CD14-positive monocyte (primary cell): ENCODE measurements around the gene PPP1R1C. TPM values are rescaled to one million over a fixed set of nuclear protein-coding genes. Genes with fewer than 3 reads are reported as not detected.
A peak's percentile ranks its signal among the peaks of the same experiment; 100 is the strongest.

Source experiments
- DNase-seq, 3 donors: peaks; one replicate each; pipeline ENCODE4 v3.0.0-alpha.2; 2011 to 2022
- H2AFZ ChIP-seq: 2 replicates; pipeline ENCODE4 v1.6.0; 2012; ENCODE audit warnings: mild to moderate bottlenecking, low read depth, low read length, inconsistent platforms; ENCODE audit not compliant: insufficient read depth, poor library complexity, severe bottlenecking
- H3K27ac ChIP-seq, 2 donors: 1 replicate in 1 of 2; 2 replicates in 1 of 2; pipeline ENCODE4 v1.5.1; 2012 to 2013; ENCODE audit warnings: low read length in 2 of 2, control low read depth in 1 of 2, inconsistent platforms in 1 of 2, low read depth in 1 of 2, mild to moderate bottlenecking in 1 of 2
- H3K27me3 ChIP-seq, 2 donors: one replicate each; pipeline versions ENCODE4 v1.6.0 to v1.6.1; 2011 to 2013; ENCODE audit warnings: low read length in 2 of 2; ENCODE audit not compliant: control insufficient read depth in 2 of 2, insufficient read depth in 2 of 2
- H3K36me3 ChIP-seq, 2 donors: replicated peaks in 1 of 2; 1 replicate in 1 of 2; 2 replicates in 1 of 2; pipeline versions ENCODE4 v1.5.1 to v1.6.1; 2012 to 2013; ENCODE audit warnings: low read length in 2 of 2, control low read depth in 1 of 2, inconsistent platforms in 1 of 2, mild to moderate bottlenecking in 1 of 2; ENCODE audit not compliant: insufficient read depth in 2 of 2, control insufficient read depth in 1 of 2
- H3K4me1 ChIP-seq, 2 donors: 1 replicate in 1 of 2; 2 replicates in 1 of 2; pipeline versions ENCODE4 v1.5.1 to v1.6.1; 2012 to 2013; ENCODE audit warnings: low read length in 2 of 2, control low read depth in 1 of 2, inconsistent platforms in 1 of 2, mild to moderate bottlenecking in 1 of 2, moderate library complexity in 1 of 2; ENCODE audit not compliant: insufficient read depth in 2 of 2, control insufficient read depth in 1 of 2
- H3K4me2 ChIP-seq: replicated peaks from 2 replicates; pipeline ENCODE3; 2012; ENCODE audit warnings: low read length, moderate library complexity, mild to moderate bottlenecking; ENCODE audit not compliant: poor library complexity, severe bottlenecking; ENCODE audit errors: extremely low read depth
- H3K4me3 ChIP-seq, 3 experiments: fragments of 200-600 bp in 1 of 3; sonication (generic) in 1 of 3; replicated peaks in 1 of 3; 1 replicate in 2 of 3; 2 replicates in 1 of 3; pipeline ENCODE4 v1.5.1; 2011 to 2013; ENCODE audit warnings: low read length in 3 of 3, mild to moderate bottlenecking in 3 of 3, control low read depth in 2 of 3, low read depth in 2 of 3, inconsistent platforms in 1 of 3, moderate library complexity in 1 of 3
- H3K79me2 ChIP-seq: 2 replicates; pipeline ENCODE4 v1.6.0; 2012; ENCODE audit warnings: mild to moderate bottlenecking, control low read depth, inconsistent platforms, low read length, moderate library complexity; ENCODE audit not compliant: insufficient read depth
- H3K9ac ChIP-seq: 2 replicates; pipeline ENCODE4 v1.6.0; 2017; ENCODE audit warnings: low read length, mild to moderate bottlenecking; ENCODE audit not compliant: insufficient read depth, poor library complexity, severe bottlenecking
- H3K9me3 ChIP-seq, 2 donors: replicated peaks in 1 of 2; 1 replicate in 1 of 2; 2 replicates in 1 of 2; pipeline versions ENCODE4 v1.5.1 to v1.6.1; 2012 to 2013; ENCODE audit warnings: low read length in 2 of 2, control low read depth in 1 of 2; ENCODE audit not compliant: control insufficient read depth in 1 of 2, insufficient read depth in 1 of 2
- H4K20me1 ChIP-seq: 2 replicates; pipeline ENCODE4 v1.6.0; 2012; ENCODE audit warnings: mild to moderate bottlenecking, low read length, control low read depth, moderate library complexity; ENCODE audit not compliant: insufficient read depth
- H3K27ac Mint-ChIP-seq, 7 donors: one replicate each; pipeline ENCODE4 v1.8.0; 2020; ENCODE audit warnings: mild to moderate bottlenecking in 7 of 7, mixed read lengths in 7 of 7, moderate library complexity in 6 of 7, inconsistent platforms in 2 of 7
- H3K27me3 Mint-ChIP-seq, 3 donors: one replicate each; pipeline ENCODE4 v1.8.0; 2021 to 2022; ENCODE audit warnings: low read depth in 3 of 3, mild to moderate bottlenecking in 3 of 3, mixed read lengths in 3 of 3, moderate library complexity in 3 of 3, inconsistent platforms in 1 of 3
- H3K36me3 Mint-ChIP-seq, 2 donors: one replicate each; pipeline ENCODE4 v1.8.0; 2020; ENCODE audit warnings: mixed read lengths in 2 of 2, inconsistent platforms in 1 of 2, mild to moderate bottlenecking in 1 of 2
- H3K4me1 Mint-ChIP-seq: one replicate; pipeline ENCODE4 v1.8.0; 2020; ENCODE audit warnings: mild to moderate bottlenecking, mixed read lengths
- H3K4me3 Mint-ChIP-seq, 2 donors: one replicate each; pipeline ENCODE4 v1.8.0; 2020; ENCODE audit warnings: mild to moderate bottlenecking in 2 of 2, mixed read lengths in 2 of 2, moderate library complexity in 1 of 2
- H3K9me3 Mint-ChIP-seq, 7 donors: one replicate each; pipeline ENCODE4 v1.8.0; 2020 to 2022; ENCODE audit warnings: mixed read lengths in 7 of 7, mild to moderate bottlenecking in 6 of 7, moderate library complexity in 6 of 7, inconsistent platforms in 2 of 7
- CTCF ChIP-seq: fragments of 200-600 bp; IDR thresholded peaks from one replicate; pipeline ENCODE4 v1.8.0; 2022; ENCODE audit warnings: antibody characterized with exemption, mild to moderate bottlenecking
- WGBS: methylation state at CpG from one replicate; pipeline ENCODE4 v1.1.5; 2013; ENCODE audit warnings: missing lambda C conversion rate; ENCODE audit not compliant: insufficient coverage; 5-methylcytosine and 5-hydroxymethylcytosine counted together
- intact Hi-C, 2 donors: fragments of 100-400 bp; cut with micrococcal nuclease; formaldehyde crosslinking; loops; one replicate each; pipeline versions ENCODE4 v1.15.0 to v1.15.1; 2023
- polyA plus RNA-seq, 3 donors: library from polyadenylated mRNA; depleted of rRNA in 1 of 3; unstranded in 2 of 3; stranded (reverse) in 1 of 3; fragments of 300-500 nt in 2 of 3; fragments of >200 nt in 1 of 3; fragmentation: Illumina TruSeq in 2 of 3; gene quantifications; 1 replicate in 2 of 3; 2 replicates in 1 of 3; pipeline ENCODE4 v1.2.3, GENCODE V29; 2012 to 2021

PPP1R1C gene
- polyA plus RNA-seq, 3 donors: not detected

- H3K9me3 Mint-ChIP-seq: no peaks in the 10 kb centered on the region
- Histone ChIP-seq H3K27me3 (no peaks in the 10 kb centered on the region), H3K9ac (no peak overlapping the region), H3K79me2 (no peaks in the 10 kb centered on the region), H4K20me1 (no peaks in the 10 kb centered on the region), H3K4me2 (no peak overlapping the region), H3K4me3 (no peak overlapping the region), H3K9me3 (no peaks in the 10 kb centered on the region), H2AFZ (no peak overlapping the region), H3K36me3 (no peaks in the 10 kb centered on the region), H3K27ac (no peak overlapping the region), H3K4me1 (peaks cover 11 to 14% of the 10 kb centered on the region in 2 donors)
- TF ChIP-seq CTCF: no peak
- no peak for DNase-seq
- H3K4me1 Mint-ChIP-seq: peaks cover 14% of the 10 kb centered on the region
- no peak overlapping the region for H3K4me3 Mint-ChIP-seq
- no peaks in the 10 kb centered on the region for H3K27me3 Mint-ChIP-seq
- no peak overlapping the region for H3K27ac Mint-ChIP-seq
- intact Hi-C loops: no loop called here
- no CpG with 5 or more reads among the region's 1 CpG for WGBS
- no peaks in the 10 kb centered on the region for H3K36me3 Mint-ChIP-seq
Observed at GRCh38 chr2:181989099-181989498, 3.4 kb downstream of the PPP1R1C start.

GRCh38 chr2:181991171-181991885 is 5.7 kb downstream of the PPP1R1C start:
- H3K4me1 Mint-ChIP-seq: peaks cover 14% of the 10 kb centered on the region

More at GRCh38 chr2:181991171-181991885, 5.7 kb downstream of the PPP1R1C start:
- Mint-ChIP-seq H3K9me3 (no peaks in the 10 kb centered on the region), H3K27me3 (peaks cover 0 to 1% (median 0%) of the 10 kb centered on the region in 3 donors), H3K36me3 (no peaks in the 10 kb centered on the region), H3K27ac (peak overlapping the region; percentile 5 to 72 (median 30)), H3K4me3 (peak overlapping the region in 1 of 2 donors; percentile 53)
- H4K20me1 ChIP-seq: no peaks in the 10 kb centered on the region
- no peaks in the 10 kb centered on the region for H3K36me3 ChIP-seq
- no peak overlapping the region for H2AFZ ChIP-seq
- H3K4me1 ChIP-seq: peaks cover 11 to 14% of the 10 kb centered on the region in 2 donors
- DNase-seq: peak; percentile 55 to 84 (median 61)
- intact Hi-C loops: no loop called here
- 0% methylated on average over 1 of the region's 2 CpGs for WGBS
- no peak overlapping the region for H3K9ac ChIP-seq
- H3K79me2 ChIP-seq: no peaks in the 10 kb centered on the region
- no peak for TF ChIP-seq CTCF
- peak overlapping the region; percentile 38 for H3K4me2 ChIP-seq
- H3K27ac ChIP-seq: peak overlapping the region in 1 of 2 donors; percentile 29
- no peaks in the 10 kb centered on the region for H3K9me3 ChIP-seq
- H3K27me3 ChIP-seq: no peaks in the 10 kb centered on the region
- H3K4me3 ChIP-seq: no peak overlapping the region
